NCI-H187 treated with DMSO at 0.1 percent for 48 hours (cell line): Measurements from ENCODE around the gene DPF3.

ENCODE experiments used
- DNase-seq: peaks from one replicate; lab custom pipeline; 2025; lab: John Stamatoyannopoulos, UW

The DPF3 gene

GRCh38 chr14:72597252-72598233 lies 296.4 kb downstream of the DPF3 start:
- no peak for DNase-seq

GRCh38 chr14:72595152-72595862 lies 298.6 kb downstream of the DPF3 start:
- no peak for DNase-seq

- DNase-seq, result no peak
Observed at GRCh38 chr14:72594099-72594901, 299.6 kb downstream of the DPF3 start.

GRCh38 chr14:72591391-72591790 lies 302.5 kb downstream of the DPF3 start:
- no peak for DNase-seq

- no peak for DNase-seq
Observed at GRCh38 chr14:72590577-72590976, 303.3 kb downstream of the DPF3 start.

GRCh38 chr14:72589652-72590051 lies 304.2 kb downstream of the DPF3 start:
- no peak for DNase-seq

- DNase-seq, result no peak
Observed at GRCh38 chr14:72588521-72588920, 305.4 kb downstream of the DPF3 start.

- no peak for DNase-seq
Observed at GRCh38 chr14:72583316-72584272, 310.3 kb downstream of the DPF3 start.

GRCh38 chr14:72582582-72582981 lies 311.3 kb downstream of the DPF3 start:
- no peak for DNase-seq

- no peak for DNase-seq
Observed at GRCh38 chr14:72578514-72578913, 315.4 kb downstream of the DPF3 start.

GRCh38 chr14:72577521-72577920 lies 316.4 kb downstream of the DPF3 start:
- no peak for DNase-seq

- no peak for DNase-seq
Observed at GRCh38 chr14:72576258-72576657, 317.6 kb downstream of the DPF3 start.

- DNase-seq, result no peak
Observed at GRCh38 chr14:72574715-72575114, 319.2 kb downstream of the DPF3 start.

GRCh38 chr14:72573725-72574417 lies 320.0 kb downstream of the DPF3 start:
- no peak for DNase-seq
